Astrocyte of the cerebellum (primary cell): ENCODE results near the gene MAGI1.

ENCODE experiments used
- DNase-seq: peaks from one replicate; pipeline ENCODE4 v3.0.0-alpha.2; 2011; ENCODE audit warnings: low read depth
- H3K4me3 ChIP-seq: 2 replicates; pipeline ENCODE4 v1.5.1; 2011; ENCODE audit warnings: mild to moderate bottlenecking, low read depth, low read length, moderate library complexity
- CTCF ChIP-seq: IDR thresholded peaks from 2 replicates; pipeline ENCODE4 v1.5.1; 2012; ENCODE audit warnings: low read length, low read depth, moderate library complexity, mild to moderate bottlenecking; ENCODE audit errors: missing control alignments
- in situ Hi-C: cut with HindIII; loops from 2 replicates; pipeline ENCODE4 v1.10.0; 2017; ENCODE audit warnings: low sequenced_read_pairs

Gene MAGI1

GRCh38 chr3:65752636-65753035, 286.1 kb downstream of the MAGI1 start:
- no peak overlapping the region for H3K4me3 ChIP-seq
- in situ Hi-C loops: no loop called here
- no peak for DNase-seq
- no peak for TF ChIP-seq CTCF

- TF ChIP-seq CTCF: peak; percentile 60
- in situ Hi-C loops: no loop called here
- DNase-seq: peak; percentile 11
- H3K4me3 ChIP-seq: no peak overlapping the region
Measured at GRCh38 chr3:65751123-65751700, 287.5 kb downstream of the MAGI1 start.

- TF ChIP-seq CTCF: no peak
- DNase-seq: no peak
- H3K4me3 ChIP-seq: no peak overlapping the region
- in situ Hi-C loops: no loop called here
Measured at GRCh38 chr3:65749066-65749465, 289.7 kb downstream of the MAGI1 start.

- no peak overlapping the region for H3K4me3 ChIP-seq
- DNase-seq: no peak
- TF ChIP-seq CTCF: no peak
- in situ Hi-C loops: no loop called here
Measured at GRCh38 chr3:65748326-65748725, 290.4 kb downstream of the MAGI1 start.

DNA sequence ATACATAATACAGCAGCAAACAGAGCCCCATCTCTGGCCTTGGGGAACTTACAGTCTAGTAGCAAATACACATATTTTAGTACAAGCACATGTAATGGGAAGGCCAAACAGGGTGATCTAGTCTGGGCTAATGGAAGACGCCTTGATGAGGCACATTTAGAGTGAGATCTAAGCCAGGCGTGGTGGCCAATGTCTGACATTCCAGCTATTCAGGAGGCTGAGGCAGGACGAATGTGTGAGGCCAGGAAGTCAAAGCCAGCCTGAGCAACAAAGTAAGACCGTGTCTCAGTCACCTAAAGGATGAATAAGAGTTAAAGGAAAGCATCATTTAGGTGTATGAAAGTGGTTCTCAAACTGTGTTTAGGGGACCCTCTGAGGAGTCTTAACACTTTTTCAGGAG, 291.9 kb downstream of the MAGI1 start:
- H3K4me3 ChIP-seq: no peak overlapping the region
- no peak for DNase-seq
- TF ChIP-seq CTCF: no peak
- in situ Hi-C loops: no loop called here

- TF ChIP-seq CTCF: no peak
- no peak for DNase-seq
- no peak overlapping the region for H3K4me3 ChIP-seq
- in situ Hi-C loops: no loop called here
Measured at GRCh38 chr3:65745306-65745705, 293.4 kb downstream of the MAGI1 start.
